ENCODE results near the gene PRR16. TPM values are rescaled to one million over a fixed set of nuclear protein-coding genes. Genes with fewer than 3 reads are reported as not detected.
"Not testable (repeated sequence)": the region's sequence is repeated elsewhere in the genome, so short reads cannot be mapped to it uniquely, and the experiment has no call there.

Gene PRR16
- total RNA-seq = 10 to 100 TPM in 1 of 2 donors, 1 to 10 TPM in 1; 3.5 to 13.4 TPM

GRCh38 chr5:120463991-120464626 lies at the start of gene PRR16:
Gene PRR16, plus strand, starts transcription at chr5:120464300.
- no peaks in the 10 kb centered on the region for H3K36me3 ChIP-seq
- intact Hi-C loops (cut with DNase I) = loop anchor here (10.0 kb wide), 1 partner anchor 409 kb away; no protein-coding TSS in a partner anchor
- peak within 1 kb of the TSS; percentile 22 to 75 for H3K27ac ChIP-seq
- DNase-seq (ENCODE audit: low spot score) = peak; percentile 42
- H3K27me3 ChIP-seq (replicated peaks; ENCODE audit: insufficient read depth) = no peaks in the 10 kb centered on the region
- no peak for TF ChIP-seq POLR2AphosphoS5 (IDR thresholded peaks at IDR 0.05)
- TF ChIP-seq, protein P1, sequence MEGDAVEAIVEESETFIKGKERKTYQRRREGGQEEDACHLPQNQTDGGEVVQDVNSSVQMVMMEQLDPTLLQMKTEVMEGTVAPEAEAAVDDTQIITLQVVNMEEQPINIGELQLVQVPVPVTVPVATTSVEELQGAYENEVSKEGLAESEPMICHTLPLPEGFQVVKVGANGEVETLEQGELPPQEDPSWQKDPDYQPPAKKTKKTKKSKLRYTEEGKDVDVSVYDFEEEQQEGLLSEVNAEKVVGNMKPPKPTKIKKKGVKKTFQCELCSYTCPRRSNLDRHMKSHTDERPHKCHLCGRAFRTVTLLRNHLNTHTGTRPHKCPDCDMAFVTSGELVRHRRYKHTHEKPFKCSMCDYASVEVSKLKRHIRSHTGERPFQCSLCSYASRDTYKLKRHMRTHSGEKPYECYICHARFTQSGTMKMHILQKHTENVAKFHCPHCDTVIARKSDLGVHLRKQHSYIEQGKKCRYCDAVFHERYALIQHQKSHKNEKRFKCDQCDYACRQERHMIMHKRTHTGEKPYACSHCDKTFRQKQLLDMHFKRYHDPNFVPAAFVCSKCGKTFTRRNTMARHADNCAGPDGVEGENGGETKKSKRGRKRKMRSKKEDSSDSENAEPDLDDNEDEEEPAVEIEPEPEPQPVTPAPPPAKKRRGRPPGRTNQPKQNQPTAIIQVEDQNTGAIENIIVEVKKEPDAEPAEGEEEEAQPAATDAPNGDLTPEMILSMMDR (IDR thresholded peaks at IDR 0.05) = peak in 2 of 4 experiments; percentile 30 to 45
- no peak for TF ChIP-seq POLR2A (IDR thresholded peaks at IDR 0.05)
- no peaks in the 10 kb centered on the region for H3K4me1 ChIP-seq (replicated peaks)
- H3K4me3 ChIP-seq = peak within 1 kb of the TSS; percentile 40 to 53
- no peaks in the 10 kb centered on the region for H3K9me3 ChIP-seq
- under 1% methylated on average over 62 of the region's 62 CpGs for WGBS

- H3K4me1 ChIP-seq (replicated peaks) = no peaks in the 10 kb centered on the region
- no peaks in the 10 kb centered on the region for H3K27me3 ChIP-seq (replicated peaks; ENCODE audit: insufficient read depth)
- TF ChIP-seq POLR2A (IDR thresholded peaks at IDR 0.05) (no peak), POLR2AphosphoS5 (IDR thresholded peaks at IDR 0.05) (no peak)
- TF ChIP-seq, protein P1 (IDR thresholded peaks at IDR 0.05) = no peak
- intact Hi-C loops (cut with DNase I) = no loop called here
- no peak overlapping the region for H3K4me3 ChIP-seq
- no peak overlapping the region for H3K27ac ChIP-seq
- no peaks in the 10 kb centered on the region for H3K9me3 ChIP-seq
- 77% methylated on average over 1 of the region's 1 CpG for WGBS
- no peak for DNase-seq (ENCODE audit: low spot score)
- no peaks in the 10 kb centered on the region for H3K36me3 ChIP-seq
Measured at GRCh38 chr5:120415985-120416384, 48.1 kb upstream of the PRR16 start.

- 76% methylated on average over 3 of the region's 3 CpGs for WGBS
- H3K4me3 ChIP-seq = no peak overlapping the region
- no peaks in the 10 kb centered on the region for H3K36me3 ChIP-seq
- no peaks in the 10 kb centered on the region for H3K4me1 ChIP-seq (replicated peaks)
- H3K27me3 ChIP-seq (replicated peaks; ENCODE audit: insufficient read depth) = no peaks in the 10 kb centered on the region
- no peaks in the 10 kb centered on the region for H3K9me3 ChIP-seq
- no peak for DNase-seq (ENCODE audit: low spot score)
- TF ChIP-seq POLR2A (IDR thresholded peaks at IDR 0.05) (no peak), POLR2AphosphoS5 (IDR thresholded peaks at IDR 0.05) (no peak)
- TF ChIP-seq, protein P1 (IDR thresholded peaks at IDR 0.05) = no peak
- intact Hi-C loops (cut with DNase I) = no loop called here
- no peak overlapping the region for H3K27ac ChIP-seq
Measured at GRCh38 chr5:120419127-120419526, 45.0 kb upstream of the PRR16 start.

GRCh38 chr5:120426633-120427275 lies 37.3 kb upstream of the PRR16 start:
- H3K36me3 ChIP-seq; intact Hi-C loops (cut with DNase I); DNase-seq (ENCODE audit: low spot score); H3K27ac ChIP-seq; H3K9me3 ChIP-seq; H3K4me3 ChIP-seq; H3K4me1 ChIP-seq (replicated peaks); H3K27me3 ChIP-seq (replicated peaks; ENCODE audit: insufficient read depth): not testable (repeated sequence)
- WGBS = 94% methylated on average over 25 of the region's 25 CpGs

GRCh38 chr5:120430572-120430971 lies 33.5 kb upstream of the PRR16 start:
- no peaks in the 10 kb centered on the region for H3K9me3 ChIP-seq
- TF ChIP-seq, protein P1 (IDR thresholded peaks at IDR 0.05) = no peak
- TF ChIP-seq POLR2AphosphoS5 (IDR thresholded peaks at IDR 0.05) (no peak), POLR2A (IDR thresholded peaks at IDR 0.05) (no peak)
- no peak for DNase-seq (ENCODE audit: low spot score)

More at GRCh38 chr5:120430572-120430971, 33.5 kb upstream of the PRR16 start:
- H3K36me3 ChIP-seq = no peaks in the 10 kb centered on the region
- no peaks in the 10 kb centered on the region for H3K27me3 ChIP-seq (replicated peaks; ENCODE audit: insufficient read depth)
- H3K4me3 ChIP-seq = no peak overlapping the region
- H3K4me1 ChIP-seq (replicated peaks) = no peaks in the 10 kb centered on the region
- intact Hi-C loops (cut with DNase I) = no loop called here
- no peak overlapping the region for H3K27ac ChIP-seq
